UCSD-AML1 (cell line): ENCODE results near the gene NDRG2.
"Not testable (repeated sequence)": the region's sequence is repeated elsewhere in the genome, so short reads cannot be mapped to it uniquely, and the experiment has no call there.

Experiments used
- DNase-seq: peaks from one replicate; lab custom pipeline; 2025; ENCODE audit not compliant: unreplicated experiment; lab: John Stamatoyannopoulos, UW

The NDRG2 gene

GRCh38 chr14:21016413-21017190 lies 8.3 kb downstream of the NDRG2 start:
- no peak for DNase-seq

- DNase-seq = no peak
Observed at GRCh38 chr14:21015312-21015711, 9.5 kb downstream of the NDRG2 start.

- peak; percentile 71 for DNase-seq
Observed at GRCh38 chr14:21014761-21015190, 10.1 kb downstream of the NDRG2 start.

GRCh38 chr14:21011136-21011535 lies 13.7 kb downstream of the NDRG2 start:
- DNase-seq = no peak

GRCh38 chr14:21009721-21010120 lies 15.1 kb downstream of the NDRG2 start:
- not testable (repeated sequence) for DNase-seq

- no peak for DNase-seq
Observed at GRCh38 chr14:21003788-21004346, 21.0 kb downstream of the NDRG2 start.

GRCh38 chr14:21001218-21001617 lies 23.6 kb downstream of the NDRG2 start:
- DNase-seq = no peak

GRCh38 chr14:20999591-20999990 lies 25.3 kb downstream of the NDRG2 start:
- DNase-seq = no peak

GRCh38 chr14:20998674-20999366 lies 26.0 kb downstream of the NDRG2 start, which contains the start of gene SLC39A2:
TSS of gene SLC39A2 (plus strand) at chr14:20999293. CDS start at chr14:20999447, 154 bp downstream.
- DNase-seq = no peak

GRCh38 chr14:20998139-20998538 lies 26.7 kb downstream of the NDRG2 start:
- DNase-seq = no peak

GRCh38 chr14:20997564-20997963 lies 27.3 kb downstream of the NDRG2 start:
- DNase-seq = no peak

- DNase-seq = no peak
Observed at GRCh38 chr14:20997115-20997514, 27.7 kb downstream of the NDRG2 start.

- no peak for DNase-seq
Observed at GRCh38 chr14:20996521-20996920, 28.3 kb downstream of the NDRG2 start.

GRCh38 chr14:20989787-20990600 lies 34.9 kb downstream of the NDRG2 start, which contains the start of gene METTL17:
TSS of gene METTL17 (plus strand) at chr14:20989980. CDS start at chr14:20990003, 23 bp downstream.
- peak; percentile 89 for DNase-seq

- DNase-seq = no peak
Observed at GRCh38 chr14:20989471-20989786, 35.4 kb downstream of the NDRG2 start.

GRCh38 chr14:20988717-20989470 lies 36.0 kb downstream of the NDRG2 start:
- DNase-seq = no peak

- no peak for DNase-seq
Observed at GRCh38 chr14:20986811-20987210, 38.0 kb downstream of the NDRG2 start.

- not testable (repeated sequence) for DNase-seq
Observed at GRCh38 chr14:20985650-20986049, 39.2 kb downstream of the NDRG2 start.

- DNase-seq = no peak
Observed at GRCh38 chr14:20982646-20983369, 42.1 kb downstream of the NDRG2 start.

GRCh38 chr14:20980906-20981305 lies 44.0 kb downstream of the NDRG2 start:
- no peak for DNase-seq
